ENCODE data around the gene PCAT6.
"Not testable (repeated sequence)": the region's sequence is repeated elsewhere in the genome, so short reads cannot be mapped to it uniquely, and the experiment has no call there.

The PCAT6 gene

GRCh38 chr1:202810615-202811295, at the start of gene PCAT6:
Gene PCAT6 (plus strand): TSS chr1:202810954.
- DNase-seq (ENCODE audit: low read depth in 2 of 2, low spot score in 1 of 2) = peak; percentile 60 to 78

- DNase-seq (ENCODE audit: low read depth in 2 of 2, low spot score in 1 of 2) = no peak
Observed at GRCh38 chr1:202762019-202762418, 48.7 kb upstream of the PCAT6 start.

GRCh38 chr1:202765721-202766120, 45.0 kb upstream of the PCAT6 start:
- no peak for DNase-seq (ENCODE audit: low read depth in 2 of 2, low spot score in 1 of 2)

GRCh38 chr1:202770135-202770534, 40.6 kb upstream of the PCAT6 start:
- DNase-seq (ENCODE audit: low read depth in 2 of 2, low spot score in 1 of 2) = no peak

- DNase-seq (ENCODE audit: low read depth in 2 of 2, low spot score in 1 of 2) = no peak
Observed at GRCh38 chr1:202781180-202781579, 29.6 kb upstream of the PCAT6 start.

DNA sequence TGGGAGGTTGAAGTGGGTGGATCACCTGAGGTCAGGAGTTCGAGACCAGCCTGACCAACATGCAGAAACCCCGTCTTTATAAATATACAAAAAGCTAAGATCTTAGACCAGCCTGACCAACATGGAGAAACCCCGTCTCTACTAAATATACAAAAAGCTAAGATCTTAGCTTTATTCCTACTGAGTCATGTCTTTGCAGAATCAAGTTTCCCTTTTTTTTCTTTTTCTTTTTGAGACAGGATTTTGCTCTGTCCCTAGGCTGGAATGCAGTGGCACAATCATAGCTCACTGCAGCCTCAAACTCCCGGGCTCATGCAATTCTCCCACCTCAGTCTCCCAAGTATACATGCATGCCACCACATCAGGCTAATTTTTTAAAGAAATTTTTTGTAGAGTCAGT, 23.9 kb upstream of the PCAT6 start:
- no peak for DNase-seq (ENCODE audit: low read depth in 2 of 2, low spot score in 1 of 2)

DNA sequence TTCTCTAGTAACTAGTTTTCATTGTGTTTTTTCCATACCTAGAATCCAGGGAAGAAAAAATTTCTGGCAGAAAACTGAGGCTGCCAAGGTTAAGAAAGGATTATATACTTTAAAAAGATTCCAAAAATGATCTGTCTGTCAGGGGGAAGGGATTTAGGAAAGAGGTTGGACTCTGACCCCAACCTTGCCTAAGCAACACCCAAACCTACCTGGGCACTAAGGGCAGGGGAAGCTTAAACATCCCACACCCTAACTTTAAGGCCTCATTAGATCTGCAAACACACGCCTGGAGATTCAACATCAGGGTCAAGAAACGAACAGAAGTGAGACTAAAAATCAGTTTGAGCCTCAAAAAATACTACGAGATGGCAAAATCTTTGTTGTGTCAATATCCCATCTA, 22.0 kb upstream of the PCAT6 start:
- no peak for DNase-seq (ENCODE audit: low read depth in 2 of 2, low spot score in 1 of 2)

DNA sequence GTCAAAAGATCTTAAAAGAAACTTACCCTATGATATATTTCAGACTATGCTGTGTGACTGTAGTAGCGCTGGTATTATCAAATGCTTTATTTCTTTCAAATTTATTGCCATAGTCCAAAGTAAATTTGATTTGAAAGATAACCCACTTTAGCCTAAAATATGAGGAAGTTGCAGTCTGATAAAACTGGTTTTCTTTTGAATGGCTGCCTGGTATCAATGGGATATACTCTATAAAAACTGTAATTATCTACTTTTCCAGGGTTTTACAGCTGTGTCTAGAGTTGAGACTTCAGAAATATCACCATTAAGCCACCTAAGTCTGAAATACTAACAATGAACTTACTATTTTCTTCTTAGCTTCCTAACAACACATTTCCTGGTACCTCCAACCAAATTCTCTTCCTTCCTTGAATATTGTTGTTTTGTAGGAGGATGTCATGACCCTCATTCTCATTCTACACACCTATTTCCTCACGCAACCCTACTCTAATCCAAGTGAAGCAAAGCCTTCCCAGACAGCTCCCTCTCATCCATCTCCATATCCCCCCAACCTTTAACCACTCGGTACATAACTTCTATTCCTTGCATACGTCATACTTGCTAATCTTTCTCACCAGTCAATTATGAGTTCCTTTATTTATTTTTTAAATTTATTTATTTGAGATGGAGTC, 19.5 kb upstream of the PCAT6 start:
- DNase-seq (ENCODE audit: low read depth in 2 of 2, low spot score in 1 of 2) = no peak

DNA sequence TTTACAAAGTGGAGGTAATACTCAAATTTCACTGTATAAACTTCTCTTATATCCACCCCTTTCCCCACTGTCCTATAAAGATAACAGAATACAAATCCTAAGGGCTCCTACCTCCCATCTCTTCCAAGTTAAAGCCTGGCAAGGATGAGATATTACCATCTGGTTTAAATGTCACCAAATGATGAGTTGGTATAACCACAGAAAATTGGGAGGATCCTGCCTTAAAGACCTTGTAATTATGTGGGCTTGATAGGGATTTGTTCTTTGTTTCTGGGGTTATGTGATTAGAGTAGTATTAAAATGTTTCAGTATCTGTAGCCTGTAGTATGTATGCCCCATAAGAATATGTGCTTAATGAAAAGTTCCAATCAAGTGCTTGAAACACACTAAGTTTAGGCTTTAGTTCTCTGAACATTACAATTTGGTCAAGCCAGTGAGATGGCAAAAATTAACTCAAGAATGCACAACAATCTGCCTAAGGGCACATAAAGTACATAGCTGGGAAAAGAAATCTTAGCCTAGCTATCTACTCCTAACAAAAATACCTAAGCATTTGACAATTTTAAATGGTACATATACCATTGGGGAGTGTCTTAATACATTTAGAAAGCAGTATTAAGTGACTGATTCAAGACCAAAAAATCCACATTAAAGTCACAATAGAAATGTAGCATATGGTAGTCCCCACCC, 16.6 kb upstream of the PCAT6 start:
- no peak for DNase-seq (ENCODE audit: low read depth in 2 of 2, low spot score in 1 of 2)

GRCh38 chr1:202794931-202795330, 15.8 kb upstream of the PCAT6 start:
- DNase-seq (ENCODE audit: low read depth in 2 of 2, low spot score in 1 of 2) = not testable (repeated sequence)

DNA sequence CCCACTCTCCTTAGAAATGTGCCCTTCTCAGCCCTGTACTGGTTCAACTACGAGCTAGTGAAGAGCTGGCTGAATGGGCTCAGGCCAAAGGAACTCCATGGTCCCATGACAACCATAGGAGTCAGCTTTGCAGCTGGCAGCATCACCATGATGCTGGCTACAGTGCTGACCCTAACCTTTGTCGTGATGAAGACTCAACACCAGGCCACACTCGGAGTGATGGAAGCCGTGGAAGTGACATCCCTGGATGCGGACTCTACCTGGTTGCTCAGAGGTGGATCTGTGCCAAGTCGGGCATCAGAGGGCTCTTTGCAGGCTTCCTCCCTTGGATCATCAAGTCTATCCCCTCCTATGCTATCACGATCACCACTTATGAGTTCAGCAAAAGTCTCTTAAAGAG, 14.1 kb upstream of the PCAT6 start:
- DNase-seq (ENCODE audit: low read depth in 2 of 2, low spot score in 1 of 2) = no peak

- no peak for DNase-seq (ENCODE audit: low read depth in 2 of 2, low spot score in 1 of 2)
Observed at GRCh38 chr1:202798260-202798659, 12.5 kb upstream of the PCAT6 start.

GRCh38 chr1:202798792-202799331, 11.9 kb upstream of the PCAT6 start:
- DNase-seq (ENCODE audit: low read depth in 2 of 2, low spot score in 1 of 2) = no peak

GRCh38 chr1:202800742-202801141, 10.0 kb upstream of the PCAT6 start:
- no peak for DNase-seq (ENCODE audit: low read depth in 2 of 2, low spot score in 1 of 2)

DNA sequence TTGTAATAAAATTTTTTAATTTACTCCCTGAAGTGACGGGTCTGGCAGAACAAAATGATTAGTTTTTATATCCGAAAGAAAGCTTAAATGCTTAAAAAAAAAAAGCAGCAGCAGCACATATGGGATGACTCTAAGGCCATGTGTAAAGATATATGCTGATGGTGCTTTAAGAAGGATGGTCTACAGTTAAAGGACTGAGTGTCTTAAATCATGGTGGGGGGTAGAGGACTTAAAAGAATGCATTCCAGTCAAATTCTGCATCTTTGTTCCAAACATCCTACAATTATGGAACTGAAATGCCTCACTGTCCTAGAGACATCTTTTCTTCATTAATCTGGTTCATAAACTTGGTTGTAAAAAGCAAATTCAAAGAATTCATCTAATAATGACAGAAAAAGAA, 9.6 kb upstream of the PCAT6 start:
- no peak for DNase-seq (ENCODE audit: low read depth in 2 of 2, low spot score in 1 of 2)

GRCh38 chr1:202802034-202802433, 8.7 kb upstream of the PCAT6 start:
- no peak for DNase-seq (ENCODE audit: low read depth in 2 of 2, low spot score in 1 of 2)

- DNase-seq (ENCODE audit: low read depth in 2 of 2, low spot score in 1 of 2) = no peak
Observed at GRCh38 chr1:202802998-202803932, 7.5 kb upstream of the PCAT6 start.

DNA sequence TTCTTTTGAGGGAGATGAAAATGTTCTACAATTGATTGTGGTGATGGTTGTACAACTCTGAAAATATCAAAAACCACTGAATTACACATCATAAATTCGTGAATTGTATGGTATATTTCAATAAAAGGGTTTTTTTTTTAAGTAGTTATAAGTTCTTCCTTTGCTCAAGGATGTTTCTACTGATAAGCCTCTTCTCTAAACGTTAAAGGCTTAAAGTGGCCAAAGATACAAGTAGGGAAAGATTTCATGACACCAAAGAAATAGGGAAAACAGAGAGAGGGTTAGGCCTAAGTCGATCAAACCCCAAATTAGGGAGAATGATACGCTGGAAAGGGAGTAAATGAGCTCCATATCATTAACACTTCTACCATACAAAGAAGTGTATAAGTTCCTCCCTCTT, 6.6 kb upstream of the PCAT6 start:
- DNase-seq (ENCODE audit: low read depth in 2 of 2, low spot score in 1 of 2) = no peak

DNA sequence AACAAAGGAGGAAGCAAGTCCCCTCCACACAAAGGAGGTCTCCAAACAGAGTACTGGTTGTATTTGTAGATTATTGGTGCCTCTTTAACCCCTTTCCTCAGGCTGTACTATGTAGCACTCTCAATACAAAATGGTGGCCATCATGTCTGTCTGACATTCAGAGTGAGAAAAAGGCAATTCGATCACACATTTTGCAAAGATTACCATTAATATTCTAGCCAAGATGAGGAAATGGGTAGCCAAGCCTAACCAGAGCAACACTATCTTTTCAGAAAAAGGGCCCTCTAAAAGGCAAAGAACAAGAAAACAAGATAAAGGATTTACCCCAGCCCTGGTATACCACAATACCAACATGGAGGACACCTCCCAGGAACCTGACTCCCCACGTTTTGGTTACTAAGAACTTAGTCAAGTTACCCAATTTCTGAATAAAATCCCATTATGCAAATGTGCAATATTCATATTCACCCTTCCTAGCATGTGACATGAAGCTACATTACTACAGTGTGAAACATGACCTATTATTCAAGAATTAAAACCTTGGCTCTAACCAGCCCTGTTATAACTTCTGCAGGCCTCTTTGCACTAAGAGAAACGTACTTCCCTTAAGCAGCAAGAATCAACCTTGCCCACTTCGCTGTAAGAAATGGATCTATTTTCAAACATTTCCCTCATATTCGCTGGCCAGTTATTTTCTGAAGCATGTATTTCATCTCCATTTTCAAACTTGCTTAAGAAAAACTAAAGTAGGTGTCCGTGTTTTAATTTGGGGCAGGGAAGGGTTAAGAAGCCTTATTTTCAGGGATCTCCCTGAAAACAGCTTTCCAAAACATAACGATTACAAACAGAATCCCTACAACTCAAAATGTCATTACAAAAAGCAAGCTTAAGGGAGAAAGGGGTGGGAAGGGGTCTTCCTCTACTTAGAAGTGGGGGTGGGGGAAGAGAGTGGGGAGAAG, 4.6 kb upstream of the PCAT6 start:
- DNase-seq (ENCODE audit: low read depth in 2 of 2, low spot score in 1 of 2) = no peak
